GM23338 (cell line): ENCODE data around the gene NTM. TPM values are rescaled to one million over a fixed set of nuclear protein-coding genes. Genes with fewer than 3 reads are reported as not detected.

Experiments
- ATAC-seq: fragments of 200-7000 bp; cut with Tn5 transposase; 3 replicates; pipeline ENCODE4 v1.9.1; 2020
- DNase-seq: peaks from one replicate; pipeline ENCODE4 v3.0.0-alpha.2; 2015; ENCODE audit warnings: low spot score
- H2AFZ ChIP-seq: fragments of 200-600 bp; sonication (generic); 2 replicates; pipeline ENCODE4 v1.8.0; 2016; ENCODE audit warnings: antibody characterized with exemption, mild to moderate bottlenecking, moderate library complexity
- H3F3A ChIP-seq: fragments of 200-600 bp; sonication (generic); replicated peaks from 2 replicates; pipeline ENCODE4 v1.8.0; 2017; ENCODE audit warnings: antibody characterized with exemption, mixed run types, low read depth
- H3K27ac ChIP-seq: fragments of 200-600 bp; sonication (generic); 2 replicates; pipeline ENCODE4 v1.6.1; 2016; ENCODE audit warnings: low read depth
- H3K27me3 ChIP-seq: fragments of 200-600 bp; sonication (generic); 2 replicates; pipeline ENCODE4 v1.8.0; 2016; ENCODE audit warnings: mild to moderate bottlenecking, mixed run types, moderate library complexity; ENCODE audit not compliant: insufficient read depth
- H3K36me3 ChIP-seq: fragments of 200-600 bp; sonication (generic); 2 replicates; pipeline ENCODE4 v1.8.0; 2016; ENCODE audit warnings: mild to moderate bottlenecking; ENCODE audit not compliant: insufficient read depth
- H3K4me1 ChIP-seq: fragments of 200-600 bp; sonication (generic); 2 replicates; pipeline ENCODE4 v1.8.0; 2016; ENCODE audit warnings: mild to moderate bottlenecking, moderate library complexity; ENCODE audit not compliant: insufficient read depth
- H3K4me2 ChIP-seq: fragments of 200-600 bp; sonication (generic); 2 replicates; pipeline ENCODE4 v1.7.1; 2017; ENCODE audit warnings: mixed run types
- H3K4me3 ChIP-seq: fragments of 200-600 bp; sonication (generic); 2 replicates; pipeline ENCODE4 v1.6.1; 2016; ENCODE audit warnings: mixed run types
- H3K79me2 ChIP-seq: fragments of 200-600 bp; sonication (generic); replicated peaks from 2 replicates; pipeline ENCODE4 v1.8.0; 2017; ENCODE audit warnings: mild to moderate bottlenecking; ENCODE audit not compliant: insufficient read depth
- H3K9me2 ChIP-seq: fragments of 200-600 bp; sonication (generic); 2 replicates; pipeline ENCODE4 v1.8.0; 2017; ENCODE audit not compliant: insufficient read depth
- H4K20me1 ChIP-seq: fragments of 200-600 bp; sonication (generic); replicated peaks from 2 replicates; pipeline ENCODE4 v1.8.0; 2017; ENCODE audit warnings: mild to moderate bottlenecking; ENCODE audit not compliant: insufficient read depth
- H3K27ac Mint-ChIP-seq: 2 replicates; pipeline ENCODE4 v1.8.0; 2020; ENCODE audit warnings: inconsistent platforms, mild to moderate bottlenecking, moderate library complexity, mixed read lengths
- H3K27me3 Mint-ChIP-seq: 3 replicates; pipeline ENCODE4 v1.8.0; 2022; ENCODE audit warnings: low read depth, mild to moderate bottlenecking, moderate library complexity, mixed read lengths, inconsistent platforms; ENCODE audit not compliant: insufficient read depth, poor library complexity
- H3K36me3 Mint-ChIP-seq: 3 replicates; pipeline ENCODE4 v1.8.0; 2021; ENCODE audit warnings: low read depth, mild to moderate bottlenecking, inconsistent platforms, moderate library complexity, mixed read lengths
- H3K4me1 Mint-ChIP-seq: 3 replicates; pipeline ENCODE4 v1.8.0; 2020; ENCODE audit warnings: mild to moderate bottlenecking, inconsistent platforms, mixed read lengths
- H3K4me3 Mint-ChIP-seq: 3 replicates; pipeline ENCODE4 v1.8.0; 2021; ENCODE audit warnings: moderate library complexity, mild to moderate bottlenecking, inconsistent platforms, mixed read lengths
- H3K9me3 Mint-ChIP-seq: 3 replicates; pipeline ENCODE4 v1.8.0; 2020; ENCODE audit warnings: moderate library complexity, mild to moderate bottlenecking, inconsistent platforms, mixed read lengths
- CREB1 ChIP-seq: fragments of 250-450 bp; sonication (Bioruptor Pico); IDR thresholded peaks from 2 replicates; pipeline ENCODE4 v1.5.0; 2020; ENCODE audit warnings: low read depth, mild to moderate bottlenecking, moderate library complexity
- EZH2 ChIP-seq: fragments of 200-600 bp; sonication (generic); IDR thresholded peaks from one replicate; pipeline ENCODE4 v1.8.0; 2017; ENCODE audit warnings: antibody characterized with exemption, mild to moderate bottlenecking, low read depth; ENCODE audit not compliant: unreplicated experiment
- EZH2phosphoT487 ChIP-seq: fragments of 200-600 bp; sonication (generic); IDR thresholded peaks from one replicate; pipeline ENCODE4 v1.8.1; 2018; ENCODE audit warnings: antibody characterized with exemption; ENCODE audit not compliant: unreplicated experiment
- JUNB ChIP-seq: IDR thresholded peaks from one replicate; pipeline ENCODE4 v1.6.1; 2016; ENCODE audit warnings: antibody characterized with exemption; ENCODE audit not compliant: unreplicated experiment
- POLR2AphosphoS5 ChIP-seq: IDR thresholded peaks from 2 replicates; pipeline ENCODE4 v1.6.1; 2016; ENCODE audit warnings: antibody characterized with exemption, low read depth
- STAT1 ChIP-seq: IDR thresholded peaks from one replicate; pipeline ENCODE4 v1.6.1; 2016; ENCODE audit warnings: antibody characterized with exemption; ENCODE audit not compliant: unreplicated experiment
- ZNF114 ChIP-seq: fragments of 250-450 bp; sonication (Bioruptor Pico); IDR thresholded peaks from 2 replicates; pipeline ENCODE4 v1.5.0; 2020; ENCODE audit warnings: mild to moderate bottlenecking, moderate library complexity
- ZNF331 ChIP-seq: fragments of 250-450 bp; sonication (Bioruptor Pico); IDR thresholded peaks from 2 replicates; pipeline ENCODE4 v1.5.0; 2020; ENCODE audit warnings: low read depth, mild to moderate bottlenecking, moderate library complexity
- polyA plus RNA-seq: library from polyadenylated mRNA; unstranded; fragments of >200 nt; fragmentation: Nextera tagmentation; extraction: Ambion mirVana; gene quantifications from 2 replicates; pipeline ENCODE4 v1.2.1, GENCODE V29; 2016
- total RNA-seq: library from RNA; depleted of rRNA; stranded (reverse); fragments of >200 nt; shearing (Covaris generic); gene quantifications from 2 replicates; pipeline ENCODE4 v1.2.3, GENCODE V29; 2014
- TF ChIP-seq, protein P1 (sequence below): fragments of 250-450 bp; sonication (Bioruptor Pico); IDR thresholded peaks from 2 replicates; pipeline ENCODE4 v1.5.0; 2020; ENCODE audit warnings: mild to moderate bottlenecking, moderate library complexity
- TF ChIP-seq, protein P2 (sequence below), 2 experiments: fragments of 200-600 bp in 1 of 2; sonication (generic) in 1 of 2; conservative IDR thresholded peaks; 2 replicates each; pipeline versions ENCODE4 v1.5.1 to v1.6.1; 2016 to 2017; ENCODE audit warnings: antibody characterized with exemption in 2 of 2, low read depth in 2 of 2, mild to moderate bottlenecking in 2 of 2, moderate library complexity in 1 of 2
- TF ChIP-seq, protein P3 (sequence below): IDR thresholded peaks from one replicate; pipeline ENCODE4 v1.6.1; 2018; ENCODE audit warnings: antibody characterized with exemption; ENCODE audit not compliant: unreplicated experiment
- TF ChIP-seq, protein P4 (sequence below): IDR thresholded peaks from 2 replicates; pipeline ENCODE4 v1.6.1; 2016; ENCODE audit warnings: antibody characterized with exemption

NTM gene
- total and polyA plus RNA-seq, 2 experiments from 2014 or later: 10.6 to 14.6 TPM

DNA sequence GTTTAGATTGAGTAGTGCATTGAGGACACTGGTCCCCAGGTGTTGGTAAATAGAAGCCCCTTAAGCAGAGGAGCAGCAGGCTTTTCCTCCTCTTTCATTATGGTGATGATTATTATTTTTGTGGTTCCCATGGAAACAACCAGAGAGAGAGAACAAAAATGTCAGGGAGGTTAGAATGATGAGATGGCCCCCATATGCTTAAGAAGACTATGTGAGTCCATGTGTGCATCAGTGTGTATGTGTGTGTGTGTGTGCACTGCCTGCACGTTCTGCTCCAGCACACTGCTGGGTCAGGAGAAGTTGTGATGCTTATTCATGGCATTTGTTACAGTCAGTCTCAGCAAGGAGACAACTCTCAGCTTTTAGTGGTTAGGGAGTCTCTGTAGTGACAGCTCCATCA lies 724.2 kb downstream of the NTM start (continued):
- TF ChIP-seq, protein P1, sequence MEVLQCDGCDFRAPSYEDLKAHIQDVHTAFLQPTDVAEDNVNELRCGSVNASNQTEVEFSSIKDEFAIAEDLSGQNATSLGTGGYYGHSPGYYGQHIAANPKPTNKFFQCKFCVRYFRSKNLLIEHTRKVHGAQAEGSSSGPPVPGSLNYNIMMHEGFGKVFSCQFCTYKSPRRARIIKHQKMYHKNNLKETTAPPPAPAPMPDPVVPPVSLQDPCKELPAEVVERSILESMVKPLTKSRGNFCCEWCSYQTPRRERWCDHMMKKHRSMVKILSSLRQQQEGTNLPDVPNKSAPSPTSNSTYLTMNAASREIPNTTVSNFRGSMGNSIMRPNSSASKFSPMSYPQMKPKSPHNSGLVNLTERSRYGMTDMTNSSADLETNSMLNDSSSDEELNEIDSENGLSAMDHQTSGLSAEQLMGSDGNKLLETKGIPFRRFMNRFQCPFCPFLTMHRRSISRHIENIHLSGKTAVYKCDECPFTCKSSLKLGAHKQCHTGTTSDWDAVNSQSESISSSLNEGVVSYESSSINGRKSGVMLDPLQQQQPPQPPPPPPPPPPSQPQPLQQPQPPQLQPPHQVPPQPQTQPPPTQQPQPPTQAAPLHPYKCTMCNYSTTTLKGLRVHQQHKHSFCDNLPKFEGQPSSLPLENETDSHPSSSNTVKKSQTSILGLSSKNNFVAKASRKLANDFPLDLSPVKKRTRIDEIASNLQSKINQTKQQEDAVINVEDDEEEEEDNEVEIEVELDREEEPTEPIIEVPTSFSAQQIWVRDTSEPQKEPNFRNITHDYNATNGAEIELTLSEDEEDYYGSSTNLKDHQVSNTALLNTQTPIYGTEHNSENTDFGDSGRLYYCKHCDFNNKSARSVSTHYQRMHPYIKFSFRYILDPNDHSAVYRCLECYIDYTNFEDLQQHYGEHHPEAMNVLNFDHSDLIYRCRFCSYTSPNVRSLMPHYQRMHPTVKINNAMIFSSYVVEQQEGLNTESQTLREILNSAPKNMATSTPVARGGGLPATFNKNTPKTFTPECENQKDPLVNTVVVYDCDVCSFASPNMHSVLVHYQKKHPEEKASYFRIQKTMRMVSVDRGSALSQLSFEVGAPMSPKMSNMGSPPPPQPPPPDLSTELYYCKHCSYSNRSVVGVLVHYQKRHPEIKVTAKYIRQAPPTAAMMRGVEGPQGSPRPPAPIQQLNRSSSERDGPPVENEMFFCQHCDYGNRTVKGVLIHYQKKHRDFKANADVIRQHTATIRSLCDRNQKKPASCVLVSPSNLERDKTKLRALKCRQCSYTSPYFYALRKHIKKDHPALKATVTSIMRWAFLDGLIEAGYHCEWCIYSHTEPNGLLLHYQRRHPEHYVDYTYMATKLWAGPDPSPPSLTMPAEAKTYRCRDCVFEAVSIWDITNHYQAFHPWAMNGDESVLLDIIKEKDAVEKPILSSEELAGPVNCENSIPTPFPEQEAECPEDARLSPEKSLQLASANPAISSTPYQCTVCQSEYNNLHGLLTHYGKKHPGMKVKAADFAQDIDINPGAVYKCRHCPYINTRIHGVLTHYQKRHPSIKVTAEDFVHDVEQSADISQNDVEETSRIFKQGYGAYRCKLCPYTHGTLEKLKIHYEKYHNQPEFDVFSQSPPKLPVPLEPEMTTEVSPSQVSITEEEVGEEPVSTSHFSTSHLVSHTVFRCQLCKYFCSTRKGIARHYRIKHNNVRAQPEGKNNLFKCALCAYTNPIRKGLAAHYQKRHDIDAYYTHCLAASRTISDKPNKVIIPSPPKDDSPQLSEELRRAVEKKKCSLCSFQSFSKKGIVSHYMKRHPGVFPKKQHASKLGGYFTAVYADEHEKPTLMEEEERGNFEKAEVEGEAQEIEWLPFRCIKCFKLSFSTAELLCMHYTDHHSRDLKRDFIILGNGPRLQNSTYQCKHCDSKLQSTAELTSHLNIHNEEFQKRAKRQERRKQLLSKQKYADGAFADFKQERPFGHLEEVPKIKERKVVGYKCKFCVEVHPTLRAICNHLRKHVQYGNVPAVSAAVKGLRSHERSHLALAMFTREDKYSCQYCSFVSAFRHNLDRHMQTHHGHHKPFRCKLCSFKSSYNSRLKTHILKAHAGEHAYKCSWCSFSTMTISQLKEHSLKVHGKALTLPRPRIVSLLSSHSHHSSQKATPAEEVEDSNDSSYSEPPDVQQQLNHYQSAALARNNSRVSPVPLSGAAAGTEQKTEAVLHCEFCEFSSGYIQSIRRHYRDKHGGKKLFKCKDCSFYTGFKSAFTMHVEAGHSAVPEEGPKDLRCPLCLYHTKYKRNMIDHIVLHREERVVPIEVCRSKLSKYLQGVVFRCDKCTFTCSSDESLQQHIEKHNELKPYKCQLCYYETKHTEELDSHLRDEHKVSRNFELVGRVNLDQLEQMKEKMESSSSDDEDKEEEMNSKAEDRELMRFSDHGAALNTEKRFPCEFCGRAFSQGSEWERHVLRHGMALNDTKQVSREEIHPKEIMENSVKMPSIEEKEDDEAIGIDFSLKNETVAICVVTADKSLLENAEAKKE (CRISPR knock-in tag): no peak
- no peak for TF ChIP-seq EZH2phosphoT487

DNA sequence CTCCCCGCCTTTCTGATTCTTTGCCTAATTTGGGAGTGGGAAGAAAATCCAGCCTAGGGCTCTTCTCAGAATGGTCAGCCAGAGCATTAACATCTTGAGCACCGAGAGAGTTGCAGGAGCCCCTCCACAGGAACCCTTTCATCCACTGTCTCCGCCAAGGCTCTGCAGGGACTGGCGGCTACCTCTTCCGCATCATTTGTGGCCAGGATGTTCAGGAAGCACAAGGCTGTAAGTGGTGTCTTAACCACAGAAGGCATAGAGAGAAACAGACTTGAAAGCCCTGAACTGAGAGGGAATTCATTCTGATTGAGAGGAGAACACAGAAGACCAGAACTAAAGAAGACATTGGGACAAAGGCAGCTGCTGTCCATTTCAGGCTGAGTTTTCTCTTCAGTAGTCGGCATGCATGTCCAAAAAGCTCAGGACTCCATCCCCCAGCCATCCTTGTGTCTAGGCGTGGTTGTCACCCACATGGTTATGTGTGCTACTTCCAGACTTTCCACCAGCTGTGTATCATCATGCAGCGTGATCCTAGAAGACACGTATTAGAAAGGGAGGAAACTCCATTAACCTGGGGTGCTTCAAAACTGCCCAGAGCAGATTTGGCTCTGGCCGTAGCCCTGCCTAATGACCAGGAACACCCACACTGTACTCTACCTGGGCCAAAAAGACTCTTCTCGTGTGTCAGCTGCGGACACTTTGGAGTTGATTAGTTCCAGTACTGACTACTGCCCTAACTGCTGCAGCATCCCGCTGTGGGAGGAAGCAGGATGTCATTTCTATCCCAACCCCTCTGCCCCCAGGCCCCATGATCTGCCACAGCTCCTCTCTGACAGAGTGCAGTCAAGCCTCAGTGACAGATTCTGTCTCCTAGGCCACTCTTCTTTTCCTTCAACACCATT lies 725.1 kb downstream of the NTM start:
- Mint-ChIP-seq H3K4me1 (peaks cover 13% of the 10 kb centered on the region), H3K9me3 (no peaks in the 10 kb centered on the region; the same call in 2 of the 3 replicates), H3K27ac (no peak overlapping the region), H3K36me3 (no peaks in the 10 kb centered on the region), H3K4me3 (no peak overlapping the region), H3K27me3 (peaks cover 1% of the 10 kb centered on the region)
- Histone ChIP-seq H3K27me3 (no peaks in the 10 kb centered on the region), H3K27ac (no peak overlapping the region), H3K4me3 (no peak overlapping the region), H3K4me1 (peaks cover 5% of the 10 kb centered on the region; the same call in 1 of the 2 replicates), H3F3A (no peaks in the 10 kb centered on the region), H3K79me2 (no peaks in the 10 kb centered on the region), H3K4me2 (no peak overlapping the region), H3K9me2 (peaks cover 7% of the 10 kb centered on the region; the same call in 1 of the 2 replicates), H2AFZ (no peak overlapping the region), H3K36me3 (no peaks in the 10 kb centered on the region), H4K20me1 (no peaks in the 10 kb centered on the region)
- ATAC-seq (no peak), DNase-seq (no peak)
- TF ChIP-seq STAT1 (no peak), EZH2 (no peak), ZNF331 (CRISPR knock-in tag) (no peak), ZNF114 (CRISPR knock-in tag) (no peak), POLR2AphosphoS5 (no peak), CREB1 (no peak), JUNB (no peak)
- TF ChIP-seq, protein P2, sequence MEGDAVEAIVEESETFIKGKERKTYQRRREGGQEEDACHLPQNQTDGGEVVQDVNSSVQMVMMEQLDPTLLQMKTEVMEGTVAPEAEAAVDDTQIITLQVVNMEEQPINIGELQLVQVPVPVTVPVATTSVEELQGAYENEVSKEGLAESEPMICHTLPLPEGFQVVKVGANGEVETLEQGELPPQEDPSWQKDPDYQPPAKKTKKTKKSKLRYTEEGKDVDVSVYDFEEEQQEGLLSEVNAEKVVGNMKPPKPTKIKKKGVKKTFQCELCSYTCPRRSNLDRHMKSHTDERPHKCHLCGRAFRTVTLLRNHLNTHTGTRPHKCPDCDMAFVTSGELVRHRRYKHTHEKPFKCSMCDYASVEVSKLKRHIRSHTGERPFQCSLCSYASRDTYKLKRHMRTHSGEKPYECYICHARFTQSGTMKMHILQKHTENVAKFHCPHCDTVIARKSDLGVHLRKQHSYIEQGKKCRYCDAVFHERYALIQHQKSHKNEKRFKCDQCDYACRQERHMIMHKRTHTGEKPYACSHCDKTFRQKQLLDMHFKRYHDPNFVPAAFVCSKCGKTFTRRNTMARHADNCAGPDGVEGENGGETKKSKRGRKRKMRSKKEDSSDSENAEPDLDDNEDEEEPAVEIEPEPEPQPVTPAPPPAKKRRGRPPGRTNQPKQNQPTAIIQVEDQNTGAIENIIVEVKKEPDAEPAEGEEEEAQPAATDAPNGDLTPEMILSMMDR (conservative IDR thresholded peaks at IDR 0.05; ENCODE audit: low read depth in 2 of 2): no peak
- TF ChIP-seq, protein P3, sequence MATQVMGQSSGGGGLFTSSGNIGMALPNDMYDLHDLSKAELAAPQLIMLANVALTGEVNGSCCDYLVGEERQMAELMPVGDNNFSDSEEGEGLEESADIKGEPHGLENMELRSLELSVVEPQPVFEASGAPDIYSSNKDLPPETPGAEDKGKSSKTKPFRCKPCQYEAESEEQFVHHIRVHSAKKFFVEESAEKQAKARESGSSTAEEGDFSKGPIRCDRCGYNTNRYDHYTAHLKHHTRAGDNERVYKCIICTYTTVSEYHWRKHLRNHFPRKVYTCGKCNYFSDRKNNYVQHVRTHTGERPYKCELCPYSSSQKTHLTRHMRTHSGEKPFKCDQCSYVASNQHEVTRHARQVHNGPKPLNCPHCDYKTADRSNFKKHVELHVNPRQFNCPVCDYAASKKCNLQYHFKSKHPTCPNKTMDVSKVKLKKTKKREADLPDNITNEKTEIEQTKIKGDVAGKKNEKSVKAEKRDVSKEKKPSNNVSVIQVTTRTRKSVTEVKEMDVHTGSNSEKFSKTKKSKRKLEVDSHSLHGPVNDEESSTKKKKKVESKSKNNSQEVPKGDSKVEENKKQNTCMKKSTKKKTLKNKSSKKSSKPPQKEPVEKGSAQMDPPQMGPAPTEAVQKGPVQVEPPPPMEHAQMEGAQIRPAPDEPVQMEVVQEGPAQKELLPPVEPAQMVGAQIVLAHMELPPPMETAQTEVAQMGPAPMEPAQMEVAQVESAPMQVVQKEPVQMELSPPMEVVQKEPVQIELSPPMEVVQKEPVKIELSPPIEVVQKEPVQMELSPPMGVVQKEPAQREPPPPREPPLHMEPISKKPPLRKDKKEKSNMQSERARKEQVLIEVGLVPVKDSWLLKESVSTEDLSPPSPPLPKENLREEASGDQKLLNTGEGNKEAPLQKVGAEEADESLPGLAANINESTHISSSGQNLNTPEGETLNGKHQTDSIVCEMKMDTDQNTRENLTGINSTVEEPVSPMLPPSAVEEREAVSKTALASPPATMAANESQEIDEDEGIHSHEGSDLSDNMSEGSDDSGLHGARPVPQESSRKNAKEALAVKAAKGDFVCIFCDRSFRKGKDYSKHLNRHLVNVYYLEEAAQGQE: no peak
- TF ChIP-seq, protein P4, sequence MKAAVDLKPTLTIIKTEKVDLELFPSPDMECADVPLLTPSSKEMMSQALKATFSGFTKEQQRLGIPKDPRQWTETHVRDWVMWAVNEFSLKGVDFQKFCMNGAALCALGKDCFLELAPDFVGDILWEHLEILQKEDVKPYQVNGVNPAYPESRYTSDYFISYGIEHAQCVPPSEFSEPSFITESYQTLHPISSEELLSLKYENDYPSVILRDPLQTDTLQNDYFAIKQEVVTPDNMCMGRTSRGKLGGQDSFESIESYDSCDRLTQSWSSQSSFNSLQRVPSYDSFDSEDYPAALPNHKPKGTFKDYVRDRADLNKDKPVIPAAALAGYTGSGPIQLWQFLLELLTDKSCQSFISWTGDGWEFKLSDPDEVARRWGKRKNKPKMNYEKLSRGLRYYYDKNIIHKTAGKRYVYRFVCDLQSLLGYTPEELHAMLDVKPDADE: no peak
